Fibroblast of lung (primary cell): ENCODE measurements around the gene HNRNPA3.

ENCODE experiments used
- CTCF ChIP-seq, 2 donors: IDR thresholded peaks in 1 of 2; conservative IDR thresholded peaks in 1 of 2; 1 replicate in 1 of 2; 2 replicates in 1 of 2; pipeline ENCODE4 v1.5.1; 2011 to 2012; ENCODE audit warnings: low read length in 2 of 2, control low read depth in 1 of 2, inconsistent platforms in 1 of 2, low read depth in 1 of 2, mild to moderate bottlenecking in 1 of 2
- EZH2 ChIP-seq: IDR thresholded peaks from 2 replicates; pipeline ENCODE4 v1.5.1; 2012; ENCODE audit warnings: low read length, control low read depth, mild to moderate bottlenecking; ENCODE audit errors: missing control alignments

GRCh38 chr2:177195194-177195593 lies 17.4 kb upstream of the HNRNPA3 start:
- TF ChIP-seq CTCF (conservative IDR thresholded peaks at IDR 0.05 in 1 of 2, IDR thresholded peaks at IDR 0.05 in 1 of 2; ENCODE audit: low read depth in 1 of 2, low read length in 2 of 2) (no peak), EZH2 (no peak)
